Epidermal melanocyte (primary cell): ENCODE measurements around the gene ADAMTS3.

ENCODE experiments used
- DNase-seq: peaks from one replicate; pipeline ENCODE4 v3.0.0; 2011; ENCODE audit warnings: low spot score; ENCODE audit not compliant: insufficient read length

Gene ADAMTS3

DNA sequence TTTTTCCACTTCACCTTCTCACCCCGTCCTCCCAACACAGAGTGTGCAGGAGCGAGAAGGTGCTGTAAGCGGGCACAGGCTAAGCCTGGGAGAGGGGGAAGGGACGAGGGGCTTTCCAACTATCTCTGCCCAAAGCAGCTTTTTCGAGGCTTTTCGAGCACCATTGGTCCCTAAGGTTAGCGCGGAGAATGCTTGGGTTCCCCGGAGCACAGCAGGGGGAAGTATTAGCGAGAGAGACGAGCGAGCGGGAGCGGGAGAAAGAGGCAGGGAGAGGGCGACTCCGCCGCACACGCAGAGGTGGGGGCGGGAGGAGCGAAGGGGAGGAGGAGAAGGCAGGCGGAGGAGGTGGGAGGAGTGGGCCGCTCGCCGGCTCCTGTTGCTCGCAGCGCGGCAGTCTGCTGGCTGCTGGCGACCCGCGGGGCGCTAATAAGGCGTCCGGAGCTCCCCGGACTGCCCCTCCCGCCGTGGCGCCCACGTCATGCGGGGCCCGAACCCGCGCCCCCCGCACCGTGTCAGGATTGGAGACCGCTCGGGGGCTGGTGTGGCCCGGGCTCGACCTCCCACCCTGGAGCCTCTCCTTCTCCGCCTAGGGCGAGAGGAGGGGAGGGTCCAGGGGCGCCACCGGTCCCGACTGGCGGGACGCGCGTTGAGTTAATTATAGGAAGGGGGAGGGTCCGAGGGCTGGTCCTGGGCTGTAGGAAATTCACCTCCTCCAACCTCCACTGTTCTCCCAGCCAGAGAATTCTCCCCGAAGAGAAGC, at the start of gene ADAMTS3:
ADAMTS3 (minus strand) TSS at position 263 of the 760 bp plus-strand sequence. CDS start 459 bp downstream, outside the sequence.
- DNase-seq: peak; percentile 43

DNA sequence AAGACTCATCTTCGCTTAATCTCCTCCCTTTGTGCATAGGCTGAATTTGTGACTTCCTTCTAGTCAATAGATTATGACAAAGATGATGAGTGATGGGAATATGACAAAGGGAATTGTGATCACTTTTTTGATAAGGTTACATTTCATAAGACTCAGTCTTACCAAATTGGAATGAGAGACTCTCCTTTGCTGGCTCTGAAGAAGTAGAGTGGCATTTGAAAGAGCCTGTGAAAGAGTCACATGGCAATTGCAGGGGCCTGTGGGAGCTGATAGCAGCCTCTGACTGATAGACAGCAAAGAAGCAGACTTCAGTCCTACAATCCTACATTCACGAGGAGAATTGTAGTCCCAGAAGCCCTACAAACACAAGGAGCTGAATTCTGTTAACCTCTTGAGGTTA, 44.9 kb upstream of the ADAMTS3 start:
- DNase-seq: no peak

DNA sequence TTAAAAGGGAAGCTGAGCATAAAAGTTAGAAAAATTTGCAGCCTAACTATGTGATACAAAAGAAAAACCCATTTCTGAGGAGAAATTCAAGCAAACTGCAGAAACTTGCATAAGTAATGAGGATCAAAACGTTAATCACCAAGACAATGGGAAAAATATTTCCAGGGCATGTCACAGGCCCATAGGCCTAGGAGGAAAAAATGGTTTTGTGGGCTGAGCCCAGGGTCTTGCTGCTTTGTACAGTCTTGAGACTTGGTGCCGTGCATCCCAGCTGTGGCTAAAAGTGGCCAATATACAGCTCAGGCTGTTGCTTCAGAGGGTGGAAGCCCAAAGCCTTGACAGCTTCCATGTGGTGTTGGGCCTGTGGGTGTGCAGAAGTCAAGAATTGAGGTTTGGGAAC, 37.7 kb upstream of the ADAMTS3 start:
- no peak for DNase-seq

GRCh38 chr4:72604324-72604723, 35.3 kb upstream of the ADAMTS3 start:
- DNase-seq: no peak

DNA sequence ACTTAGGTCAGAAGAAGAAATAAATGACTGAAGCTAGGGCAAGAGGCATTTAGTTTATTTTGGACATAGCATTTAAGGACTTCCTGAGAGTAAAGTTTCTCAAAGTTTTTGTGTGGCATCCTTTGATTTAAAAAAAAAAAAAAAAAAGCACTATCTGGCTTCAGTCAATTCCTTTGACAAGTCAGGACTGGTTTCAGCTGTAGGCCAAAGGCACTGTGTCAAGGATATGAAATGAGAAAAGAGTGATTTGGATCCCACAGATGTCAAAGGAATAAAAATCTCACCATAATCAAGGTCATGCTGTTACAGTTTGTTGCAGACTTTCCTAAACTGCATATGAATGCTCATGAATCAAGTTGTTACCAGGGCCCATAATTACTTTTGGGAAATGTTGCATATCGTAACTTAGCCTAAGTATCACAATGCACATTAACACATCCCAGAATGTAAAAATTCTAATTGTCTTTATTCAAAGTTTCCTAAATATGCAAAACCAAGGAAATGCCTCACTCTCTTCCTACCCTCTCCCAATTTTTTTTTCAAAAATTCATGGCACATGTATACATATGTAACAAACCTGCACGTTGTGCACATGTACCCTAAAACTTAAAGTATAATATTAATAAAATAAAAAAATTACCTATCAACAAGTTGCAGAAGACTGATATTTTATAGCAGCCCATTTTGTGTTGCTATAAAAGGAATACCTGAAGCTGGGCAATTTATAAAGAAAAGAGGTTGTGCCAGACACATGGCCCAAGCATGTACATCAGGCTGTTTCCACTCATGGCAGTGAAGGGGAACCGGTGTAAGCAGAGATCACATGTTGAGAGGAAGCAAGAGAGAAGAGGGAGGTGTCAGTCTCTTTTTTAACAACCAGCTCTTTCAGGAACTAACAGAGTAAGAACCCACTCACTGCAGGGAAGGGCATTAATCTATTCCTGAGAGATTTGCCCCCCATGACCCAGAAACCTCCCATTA, 33.7 kb upstream of the ADAMTS3 start:
- no peak for DNase-seq

- no peak for DNase-seq
Observed at GRCh38 chr4:72591547-72592454, 22.8 kb upstream of the ADAMTS3 start.

DNA sequence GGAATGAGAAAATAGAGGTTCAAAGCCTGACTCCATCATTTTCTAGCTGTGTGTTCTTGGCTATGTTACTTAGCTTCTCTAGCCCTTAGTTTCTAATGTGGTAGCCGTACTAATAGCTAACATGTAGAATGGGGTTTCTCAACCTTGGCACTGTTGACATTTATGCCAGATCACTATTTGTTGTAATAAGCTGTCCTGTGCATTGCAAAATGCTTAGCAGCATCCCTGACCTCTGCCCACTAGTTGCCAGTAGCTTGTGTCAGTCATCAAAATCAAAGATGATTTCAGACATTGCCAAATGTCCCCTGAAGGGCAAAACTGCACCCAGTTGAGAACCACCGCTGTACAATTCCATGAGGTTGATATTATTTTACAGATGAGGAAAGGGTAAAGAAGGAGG, 18.3 kb upstream of the ADAMTS3 start:
- DNase-seq: no peak

GRCh38 chr4:72582853-72583252, 13.8 kb upstream of the ADAMTS3 start:
- no peak for DNase-seq

- DNase-seq: no peak
Observed at GRCh38 chr4:72577211-72577610, 8.2 kb upstream of the ADAMTS3 start.

DNA sequence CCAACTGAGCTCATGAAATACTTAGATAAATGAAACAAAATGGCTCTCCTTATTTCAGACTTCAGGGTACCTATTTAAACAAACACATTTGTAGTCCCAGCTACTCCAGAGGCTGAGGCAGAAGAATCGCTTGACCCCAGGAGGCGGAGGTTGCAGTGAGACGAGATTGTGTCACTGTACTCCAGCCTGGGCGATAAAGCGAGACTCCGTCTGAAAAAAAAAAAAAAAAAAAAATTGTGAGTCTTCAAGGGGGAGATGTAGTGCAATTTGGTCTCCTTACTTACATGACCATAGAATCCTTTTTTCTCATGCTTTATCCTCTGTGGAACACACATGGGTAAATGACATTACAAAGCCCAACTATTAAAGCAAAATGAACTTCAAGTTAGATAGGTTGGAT, 2.3 kb upstream of the ADAMTS3 start:
- DNase-seq: no peak

DNA sequence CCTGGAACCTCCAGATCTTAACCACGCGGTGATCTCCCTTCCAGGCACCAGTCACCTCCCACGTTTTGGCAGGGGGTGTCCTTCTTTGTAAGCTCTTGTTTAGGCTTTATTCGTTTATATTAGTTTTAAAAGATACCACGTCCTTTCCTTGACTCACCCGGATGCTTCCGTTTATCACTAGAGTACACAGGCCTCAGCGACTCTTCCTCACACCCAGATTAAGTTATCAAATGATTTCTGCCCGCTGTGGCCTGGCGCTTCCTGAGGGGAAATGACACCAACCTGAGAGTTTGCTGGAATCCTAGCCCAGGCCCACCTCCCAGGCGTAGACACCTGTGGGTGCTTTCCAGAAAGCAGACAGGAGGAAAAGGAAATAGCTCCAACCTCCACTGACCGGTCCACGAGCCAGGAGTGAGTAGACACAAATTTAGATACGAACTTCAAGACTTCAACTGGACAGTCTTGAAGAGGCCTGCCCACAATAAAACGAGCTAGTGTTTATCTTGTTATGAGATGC, 756 bp upstream of the ADAMTS3 start:
- DNase-seq: no peak

- peak; percentile 51 for DNase-seq
Observed at GRCh38 chr4:72567821-72568675, 973 bp downstream of the ADAMTS3 start.

DNA sequence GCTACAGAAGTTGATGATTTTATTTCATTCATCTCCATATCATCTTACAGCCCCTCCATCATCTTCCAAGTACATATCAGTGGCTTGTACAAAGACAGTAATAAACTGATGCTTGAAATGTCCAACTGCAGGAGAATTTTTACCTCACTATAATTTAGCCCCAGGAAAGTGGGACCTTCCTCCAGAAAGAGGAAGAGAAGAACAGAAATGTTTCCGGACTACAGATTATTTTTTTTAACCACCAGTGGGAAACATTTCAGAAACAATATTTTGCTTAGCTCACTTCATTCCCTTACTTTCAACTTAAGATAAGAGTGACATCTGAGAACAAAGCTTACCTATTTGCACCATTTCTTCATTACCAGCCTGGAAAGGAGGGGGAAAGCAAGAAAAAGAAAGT, 2.0 kb downstream of the ADAMTS3 start:
- DNase-seq: no peak

- no peak for DNase-seq
Observed at GRCh38 chr4:72566464-72566972, 2.5 kb downstream of the ADAMTS3 start.

GRCh38 chr4:72564789-72565188, 4.2 kb downstream of the ADAMTS3 start:
- DNase-seq: no peak

GRCh38 chr4:72564184-72564583, 4.8 kb downstream of the ADAMTS3 start:
- DNase-seq: no peak

DNA sequence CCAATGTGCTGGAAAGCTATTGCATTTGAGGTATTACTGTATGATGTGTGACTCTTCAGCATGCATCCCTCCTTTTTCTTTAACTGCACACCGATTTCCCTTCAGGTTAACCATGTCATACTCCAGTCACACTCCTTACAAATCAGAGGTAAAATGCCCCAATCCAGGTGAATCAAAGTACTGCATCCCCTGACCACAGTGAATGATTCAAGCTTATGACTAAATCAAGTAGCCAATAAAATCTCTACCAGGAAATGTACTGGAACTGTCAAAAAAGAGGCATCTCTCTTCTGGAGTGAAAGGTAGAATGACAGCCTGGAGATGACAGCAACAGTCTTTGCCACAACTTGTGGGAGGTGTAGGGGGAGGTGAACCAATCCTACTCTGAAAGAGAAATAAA, 10.4 kb downstream of the ADAMTS3 start:
- DNase-seq: no peak

GRCh38 chr4:72557021-72557420, 12.0 kb downstream of the ADAMTS3 start:
- no peak for DNase-seq

DNA sequence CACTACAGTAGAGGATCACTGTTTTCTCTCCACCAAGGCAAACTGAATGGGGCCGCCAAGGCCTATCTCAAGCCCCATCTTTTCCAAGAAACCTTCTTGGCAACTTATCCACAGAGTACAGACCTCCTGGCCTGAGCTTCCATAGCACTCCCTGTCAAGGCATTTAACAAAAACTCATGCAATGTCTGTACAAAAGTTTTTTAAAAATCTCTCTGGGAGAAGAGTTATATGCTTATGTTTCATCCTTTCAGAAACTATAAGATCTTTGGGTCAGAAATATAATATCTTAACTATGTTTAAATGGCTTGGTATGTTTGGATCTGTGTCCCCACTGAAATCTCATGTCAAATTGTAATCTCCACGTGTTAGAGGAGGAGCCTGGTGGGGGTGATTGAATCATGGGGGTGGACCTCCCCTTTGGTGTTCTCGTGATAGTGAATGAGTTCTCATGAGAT, 13.6 kb downstream of the ADAMTS3 start:
- no peak for DNase-seq
